C4-2B (cell line): Measurements from ENCODE around the gene RIMBP3C.

Experiments used
- ZFX ChIP-seq: fragments of 450-650 bp; IDR thresholded peaks from 2 replicates; pipeline ENCODE4 v1.6.1; 2017
- TF ChIP-seq, protein P1 (sequence below): fragments of 450-650 bp; conservative IDR thresholded peaks from 2 replicates; pipeline ENCODE4 v1.5.1; 2017; ENCODE audit warnings: mild to moderate bottlenecking

GRCh38 chr22:21593406-21594232 is 42.4 kb upstream of the RIMBP3C start:
- TF ChIP-seq, protein P1, sequence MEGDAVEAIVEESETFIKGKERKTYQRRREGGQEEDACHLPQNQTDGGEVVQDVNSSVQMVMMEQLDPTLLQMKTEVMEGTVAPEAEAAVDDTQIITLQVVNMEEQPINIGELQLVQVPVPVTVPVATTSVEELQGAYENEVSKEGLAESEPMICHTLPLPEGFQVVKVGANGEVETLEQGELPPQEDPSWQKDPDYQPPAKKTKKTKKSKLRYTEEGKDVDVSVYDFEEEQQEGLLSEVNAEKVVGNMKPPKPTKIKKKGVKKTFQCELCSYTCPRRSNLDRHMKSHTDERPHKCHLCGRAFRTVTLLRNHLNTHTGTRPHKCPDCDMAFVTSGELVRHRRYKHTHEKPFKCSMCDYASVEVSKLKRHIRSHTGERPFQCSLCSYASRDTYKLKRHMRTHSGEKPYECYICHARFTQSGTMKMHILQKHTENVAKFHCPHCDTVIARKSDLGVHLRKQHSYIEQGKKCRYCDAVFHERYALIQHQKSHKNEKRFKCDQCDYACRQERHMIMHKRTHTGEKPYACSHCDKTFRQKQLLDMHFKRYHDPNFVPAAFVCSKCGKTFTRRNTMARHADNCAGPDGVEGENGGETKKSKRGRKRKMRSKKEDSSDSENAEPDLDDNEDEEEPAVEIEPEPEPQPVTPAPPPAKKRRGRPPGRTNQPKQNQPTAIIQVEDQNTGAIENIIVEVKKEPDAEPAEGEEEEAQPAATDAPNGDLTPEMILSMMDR: no peak
- TF ChIP-seq ZFX: no peak
